ENCODE data around the gene HIBCH. TPM values are rescaled to one million over a fixed set of nuclear protein-coding genes. Genes with fewer than 3 reads are reported as not detected.

The HIBCH gene
- total RNA-seq, 1 donor from 2014 or later, result 29.7 TPM

Other genes starting within 250 kb of the HIBCH start
- gene INPP1, start 23.8 kb upstream of the HIBCH start, total RNA-seq, result 16.7 TPM
- gene MFSD6, start 88.5 kb upstream of the HIBCH start, total RNA-seq, result 33.5 TPM
- gene NEMP2, start 214.9 kb upstream of the HIBCH start, total RNA-seq, result 6.4 TPM